ENCODE data around the gene POLR2M.

GRCh38 chr15:57705746-57706404 lies 639 bp upstream of the POLR2M start:
- TF ChIP-seq CTCF (conservative IDR thresholded peaks at IDR 0.05; ENCODE audit: low read length) (no peak), EZH2phosphoT487 (IDR thresholded peaks at IDR 0.05; ENCODE audit: borderline replicate concordance) (no peak)

Data from Loucy (cell line).